Liver (tissue), 9 donors: ENCODE data around the gene CPA1. TPM values are rescaled to one million over a fixed set of nuclear protein-coding genes. Genes with fewer than 3 reads are reported as not detected.

ENCODE experiments used
- DNase-seq: peaks from one replicate; pipeline ENCODE4 v3.0.0-alpha.2; 2017; ENCODE audit warnings: low spot score
- H3K27ac ChIP-seq, 2 donors: one replicate each; pipeline ENCODE4 v1.7.0; 2013; ENCODE audit warnings: inconsistent platforms in 2 of 2, low read length in 2 of 2, control low read depth in 1 of 2, low read depth in 1 of 2, mild to moderate bottlenecking in 1 of 2
- H3K27me3 ChIP-seq, 4 donors: one replicate each; pipeline versions ENCODE4 v1.6.1 to v1.7.0; 2013; ENCODE audit warnings: low read length in 3 of 4, inconsistent platforms in 1 of 4, mild to moderate bottlenecking in 1 of 4, moderate library complexity in 1 of 4; ENCODE audit not compliant: control insufficient read depth in 4 of 4, insufficient read depth in 4 of 4
- H3K36me3 ChIP-seq, 4 donors: one replicate each; pipeline versions ENCODE4 v1.6.1 to v1.7.0; 2013; ENCODE audit warnings: low read length in 3 of 4, mild to moderate bottlenecking in 3 of 4, low read depth in 1 of 4, moderate library complexity in 1 of 4; ENCODE audit not compliant: control insufficient read depth in 4 of 4, insufficient read depth in 3 of 4
- H3K4me1 ChIP-seq, 4 donors: one replicate each; pipeline versions ENCODE4 v1.6.1 to v1.7.0; 2013; ENCODE audit warnings: low read length in 3 of 4, mild to moderate bottlenecking in 3 of 4, moderate library complexity in 1 of 4; ENCODE audit not compliant: control insufficient read depth in 4 of 4, insufficient read depth in 4 of 4
- H3K4me3 ChIP-seq, 3 donors: one replicate each; pipeline versions ENCODE4 v1.6.1 to v1.7.0; 2013; ENCODE audit warnings: low read length in 3 of 3, control low read depth in 1 of 3, low read depth in 1 of 3, mild to moderate bottlenecking in 1 of 3
- H3K9ac ChIP-seq, 2 donors: one replicate each; pipeline ENCODE4 v1.7.0; 2013; ENCODE audit warnings: low read length in 2 of 2, mild to moderate bottlenecking in 2 of 2, moderate library complexity in 2 of 2, control low read depth in 1 of 2, low read depth in 1 of 2
- H3K9me3 ChIP-seq, 4 donors: one replicate each; pipeline versions ENCODE4 v1.6.1 to v1.7.0; 2013; ENCODE audit warnings: low read length in 3 of 4; ENCODE audit not compliant: control insufficient read depth in 4 of 4
- EGR1 ChIP-seq, 2 donors: IDR thresholded peaks; 2 replicates each; pipeline ENCODE4 v1.6.1; 2016 to 2018; ENCODE audit warnings: antibody characterized with exemption in 2 of 2, low read depth in 2 of 2
- FOXA1 ChIP-seq: IDR thresholded peaks from 2 replicates; pipeline ENCODE4 v1.6.1; 2016; ENCODE audit warnings: antibody characterized with exemption
- FOXA2 ChIP-seq: IDR thresholded peaks from 2 replicates; pipeline ENCODE4 v1.6.1; 2016; ENCODE audit warnings: antibody characterized with exemption
- GABPA ChIP-seq, 2 donors: IDR thresholded peaks in 1 of 2; conservative IDR thresholded peaks in 1 of 2; 2 replicates each; pipeline ENCODE4 v1.6.1; 2016; ENCODE audit warnings: antibody characterized with exemption in 2 of 2, mild to moderate bottlenecking in 1 of 2, moderate library complexity in 1 of 2
- HNF4A ChIP-seq, 2 donors: conservative IDR thresholded peaks; 2 replicates each; pipeline ENCODE4 v1.6.1; 2016; ENCODE audit warnings: antibody characterized with exemption in 2 of 2, mild to moderate bottlenecking in 2 of 2
- HNF4G ChIP-seq: IDR thresholded peaks from 2 replicates; pipeline ENCODE4 v1.6.1; 2016; ENCODE audit warnings: antibody characterized with exemption
- JUND ChIP-seq, 2 donors: IDR thresholded peaks; 2 replicates each; pipeline ENCODE4 v1.6.1; 2016; ENCODE audit warnings: antibody characterized with exemption in 2 of 2
- MAX ChIP-seq: IDR thresholded peaks from 2 replicates; pipeline ENCODE4 v1.6.1; 2016; ENCODE audit warnings: antibody characterized with exemption
- NR2F2 ChIP-seq: IDR thresholded peaks from 2 replicates; pipeline ENCODE4 v1.6.1; 2016; ENCODE audit warnings: antibody characterized with exemption
- RAD21 ChIP-seq, 2 donors: IDR thresholded peaks; 2 replicates each; pipeline ENCODE4 v1.6.1; 2016; ENCODE audit warnings: antibody characterized with exemption in 2 of 2, mild to moderate bottlenecking in 2 of 2
- REST ChIP-seq: IDR thresholded peaks from 2 replicates; pipeline ENCODE4 v1.6.1; 2016; ENCODE audit warnings: antibody characterized with exemption, mild to moderate bottlenecking
- TAF1 ChIP-seq: conservative IDR thresholded peaks from 2 replicates; pipeline ENCODE4 v1.6.1; 2016; ENCODE audit warnings: antibody characterized with exemption, mild to moderate bottlenecking
- YY1 ChIP-seq: IDR thresholded peaks from 2 replicates; pipeline ENCODE4 v1.6.1; 2016; ENCODE audit warnings: antibody characterized with exemption, mild to moderate bottlenecking
- ZBTB33 ChIP-seq: IDR thresholded peaks from 2 replicates; pipeline ENCODE4 v1.6.1; 2016; ENCODE audit warnings: antibody characterized with exemption
- WGBS: extraction: QIAGEN DNeasy Blood & Tissue Kit; methylation state at CpG from one replicate; pipeline ENCODE4 v1.1.7; 2013; 5-methylcytosine and 5-hydroxymethylcytosine counted together
- polyA plus RNA-seq, 2 donors: library from polyadenylated mRNA; stranded (reverse) in 1 of 2; unstranded in 1 of 2; fragments of 200-250 nt in 1 of 2; fragments of >200 nt in 1 of 2; fragmentation: Nextera tagmentation in 1 of 2; extraction: Ambion mirVana in 1 of 2; gene quantifications; one replicate each; pipeline versions ENCODE4 v1.2.1 to v1.2.3, GENCODE V29; 2013 to 2015
- total RNA-seq, 2 donors: library from RNA; depleted of rRNA; stranded (reverse); fragments of >200 nt; gene quantifications; one replicate each; pipeline ENCODE4 v1.2.3, GENCODE V29; 2014
- donor health status: healthy.
- donor health status: healthy.
- donor health status: healthy.
- donor health status: healthy.
- donor health status: healthy.

CPA1 gene
- total and polyA plus RNA-seq, 4 donors, result 0.07 to 0.42 TPM; not detected in 2

- TF ChIP-seq GABPA (IDR thresholded peaks at IDR 0.05 in 1 of 2, conservative IDR thresholded peaks at IDR 0.05 in 1 of 2) (no peak), HNF4G (no peak), TAF1 (no peak), ZBTB33 (no peak), REST (no peak), JUND (IDR thresholded peaks at IDR 0.05) (no peak), FOXA1 (no peak), RAD21 (IDR thresholded peaks at IDR 0.05) (no peak), YY1 (no peak), FOXA2 (no peak), EGR1 (IDR thresholded peaks at IDR 0.05; ENCODE audit: low read depth in 2 of 2) (no peak), MAX (no peak)
- no peak overlapping the region for H3K4me3 ChIP-seq
- 95% methylated on average over 1 of the region's 1 CpG for WGBS
- no peak for DNase-seq
- no peak overlapping the region for H3K27ac ChIP-seq
- H3K9ac ChIP-seq, result no peak overlapping the region
- H3K36me3 ChIP-seq, result no peaks in the 10 kb centered on the region
- no peaks in the 10 kb centered on the region for H3K4me1 ChIP-seq
- no peaks in the 10 kb centered on the region for H3K9me3 ChIP-seq
- no peaks in the 10 kb centered on the region for H3K27me3 ChIP-seq
Observed at GRCh38 chr7:130390486-130390885, 10.2 kb downstream of the CPA1 start.

- TF ChIP-seq NR2F2 (no peak), HNF4G (no peak), JUND (IDR thresholded peaks at IDR 0.05) (no peak), HNF4A (conservative IDR thresholded peaks at IDR 0.05) (no peak), YY1 (no peak), MAX (no peak)
Observed at GRCh38 chr7:130393101-130393561, 12.8 kb downstream of the CPA1 start.

More at GRCh38 chr7:130393101-130393561, 12.8 kb downstream of the CPA1 start:
- Histone ChIP-seq H3K9ac (no peak overlapping the region), H3K4me3 (no peak overlapping the region), H3K36me3 (no peaks in the 10 kb centered on the region), H3K4me1 (no peaks in the 10 kb centered on the region), H3K27me3 (no peaks in the 10 kb centered on the region), H3K9me3 (no peaks in the 10 kb centered on the region), H3K27ac (no peak overlapping the region)
- WGBS, result 93% methylated on average over 5 of the region's 5 CpGs
- no peak for DNase-seq
